Articular chondrocyte of knee joint (primary cell): ENCODE data around the gene ZNF892. TPM values are rescaled to one million over a fixed set of nuclear protein-coding genes. Genes with fewer than 3 reads are reported as not detected.

Experiments
- total RNA-seq: library from RNA; depleted of rRNA; stranded (reverse); fragments of >200 nt; gene quantifications from 2 replicates; pipeline ENCODE4 v1.2.3, GENCODE V29; 2012

Gene ZNF892
- total RNA-seq: 5.9 and 8.2 TPM in 2 replicates

GRCh38 chr2:95207111-95207961 lies at the start of gene ZNF892:
TSS of gene ZNF892 (plus strand) at chr2:95207521. CDS start at chr2:95207816, 295 bp downstream.

DNA sequence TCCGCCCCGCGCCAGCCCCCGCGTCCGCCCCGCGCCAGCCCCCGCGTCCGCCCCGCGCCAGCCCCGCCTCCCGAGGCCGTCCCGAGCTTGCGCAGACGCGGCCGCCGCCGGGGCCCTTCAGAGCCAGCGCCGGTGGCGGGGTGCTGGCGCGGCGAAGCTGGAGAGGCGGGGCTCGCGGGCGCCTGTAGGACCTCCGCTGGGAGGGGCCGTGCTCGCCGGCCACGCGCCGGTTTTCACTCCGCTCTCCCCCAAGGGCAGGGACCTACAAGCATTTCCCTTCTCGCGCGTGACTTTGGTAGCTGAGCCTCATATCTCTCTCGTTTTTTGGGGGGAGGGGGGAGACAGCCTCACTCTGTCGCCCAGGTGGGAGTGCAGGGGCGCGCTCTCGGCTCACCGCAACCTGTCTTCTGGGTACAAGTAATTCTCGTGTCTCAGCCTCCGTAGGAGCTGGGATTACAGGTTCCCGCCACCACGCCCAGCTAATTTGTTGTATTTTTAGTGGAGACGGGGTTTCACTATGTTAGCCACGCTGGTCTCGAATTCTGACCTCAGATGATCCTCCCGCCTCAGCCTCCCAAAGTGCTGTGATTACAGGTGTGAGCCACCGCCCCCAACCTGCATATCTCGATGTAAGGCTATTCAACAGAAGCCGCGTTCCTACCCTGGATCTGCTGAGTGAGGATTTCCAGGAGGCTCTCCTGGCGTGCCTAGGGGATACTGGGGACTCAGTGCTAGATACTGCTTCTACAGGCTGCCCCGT lies 47.5 kb upstream of the ZNF892 start, which contains the start of gene ZNF514:
Gene ZNF514 (minus strand): TSS at position 159 of the 760 bp plus-strand sequence. CDS start 6,595 bp downstream, outside the sequence.

GRCh38 chr2:95165371-95166064 lies 41.8 kb upstream of the ZNF892 start, which contains the start of gene ZNF2:
TSS of gene ZNF2 (plus strand) at chr2:95165809. CDS start at chr2:95176227, 10,418 bp downstream.

Other genes starting within 250 kb of the ZNF892 start
- gene MAL, start 181.8 kb upstream of the ZNF892 start, total RNA-seq: not detected in 2 replicates
- 30.2 and 30.6 TPM in 2 replicates for gene MRPS5, start 85.7 kb upstream of the ZNF892 start, total RNA-seq
- gene ZNF514, start 47.7 kb upstream of the ZNF892 start, total RNA-seq: 15.7 and 15.8 TPM in 2 replicates
- 6.7 and 10.1 TPM in 2 replicates for gene ZNF2, start 41.7 kb upstream of the ZNF892 start, total RNA-seq
- gene PROM2, start 66.9 kb downstream of the ZNF892 start, total RNA-seq: 0.26 and 0.32 TPM in 2 replicates
- 3.5 and 4.2 TPM in 2 replicates for gene KCNIP3, start 89.8 kb downstream of the ZNF892 start, total RNA-seq
- gene FAHD2A, start 195.2 kb downstream of the ZNF892 start, total RNA-seq: 17.6 and 20.4 TPM in 2 replicates